Activated T-helper 1 cell treated with anti-CD3 and anti-CD28 coated beads, Interleukin-2, amount 50 U/mL, for 16 hours (primary cell): ENCODE measurements around the gene FBXO46.
"Not testable (repeated sequence)": the region's sequence is repeated elsewhere in the genome, so short reads cannot be mapped to it uniquely, and the experiment has no call there.

ENCODE experiments used
- DNase-seq, 2 donors: peaks; one replicate each; pipeline ENCODE4 v3.0.0-alpha.2; 2020; ENCODE audit warnings: low read depth in 1 of 2, low spot score in 1 of 2

FBXO46 gene

GRCh38 chr19:45766296-45766868, 35.7 kb upstream of the FBXO46 start:
- no peak for DNase-seq

- DNase-seq, result no peak
These were observed 35.1 kb upstream of the FBXO46 start for GRCh38 chr19:45765702-45766295.

- DNase-seq, result no peak
These were observed 34.4 kb upstream of the FBXO46 start for GRCh38 chr19:45764945-45765701.

- no peak for DNase-seq
These were observed 33.8 kb upstream of the FBXO46 start for GRCh38 chr19:45764475-45764874.

- no peak for DNase-seq
These were observed 33.1 kb upstream of the FBXO46 start for GRCh38 chr19:45763691-45764294.

GRCh38 chr19:45762870-45763631, 32.4 kb upstream of the FBXO46 start:
- no peak for DNase-seq

GRCh38 chr19:45761714-45762113, 31.0 kb upstream of the FBXO46 start:
- no peak for DNase-seq

GRCh38 chr19:45758921-45759320, 28.2 kb upstream of the FBXO46 start:
- DNase-seq, result no peak

GRCh38 chr19:45757695-45758094, 27.0 kb upstream of the FBXO46 start:
- no peak for DNase-seq

- DNase-seq, result no peak
These were observed 23.6 kb upstream of the FBXO46 start for GRCh38 chr19:45754323-45754722.

GRCh38 chr19:45753548-45753947, 22.9 kb upstream of the FBXO46 start:
- no peak for DNase-seq

- DNase-seq, result no peak
These were observed 21.9 kb upstream of the FBXO46 start for GRCh38 chr19:45752639-45753038.

GRCh38 chr19:45751483-45751882, 20.8 kb upstream of the FBXO46 start:
- DNase-seq, result not testable (repeated sequence)

GRCh38 chr19:45747513-45747912, 16.8 kb upstream of the FBXO46 start:
- DNase-seq, result no peak

- no peak for DNase-seq
These were observed 16.2 kb upstream of the FBXO46 start for GRCh38 chr19:45746866-45747265.

- no peak for DNase-seq
These were observed 14.9 kb upstream of the FBXO46 start for GRCh38 chr19:45745606-45746005.

- DNase-seq, result no peak
These were observed 12.3 kb upstream of the FBXO46 start for GRCh38 chr19:45742969-45743368.

- DNase-seq, result no peak
These were observed 9.1 kb upstream of the FBXO46 start for GRCh38 chr19:45739498-45740439.

GRCh38 chr19:45733160-45733810, 2.6 kb upstream of the FBXO46 start, which contains the start of gene MEIOSIN:
MEIOSIN (plus strand) TSS chr19:45733439; CDS start chr19:45735377, 1,938 bp downstream.
- no peak for DNase-seq
